Kidney tubule cell (primary cell): ENCODE results near the gene LKAAEAR1.
"Not testable (repeated sequence)": the region's sequence is repeated elsewhere in the genome, so short reads cannot be mapped to it uniquely, and the experiment has no call there.

ENCODE experiments used
- DNase-seq: peaks from one replicate; pipeline ENCODE4 v3.0.0-alpha.2; 2018; ENCODE audit warnings: low spot score

LKAAEAR1 gene

GRCh38 chr20:64083804-64084684 is at the start of gene LKAAEAR1:
Gene LKAAEAR1, minus strand, starts transcription at chr20:64084398. Its CDS starts 179 bp downstream, at chr20:64084219.
- DNase-seq: no peak

- DNase-seq: peak; percentile 17
Measured at GRCh38 chr20:64131406-64131805, 47.2 kb upstream of the LKAAEAR1 start.

- no peak for DNase-seq
Measured at GRCh38 chr20:64130876-64131275, 46.7 kb upstream of the LKAAEAR1 start.

GRCh38 chr20:64130271-64130670 is 46.1 kb upstream of the LKAAEAR1 start:
- DNase-seq: no peak

GRCh38 chr20:64129146-64129782 is 45.1 kb upstream of the LKAAEAR1 start:
- no peak for DNase-seq

- not testable (repeated sequence) for DNase-seq
Measured at GRCh38 chr20:64123517-64123916, 39.3 kb upstream of the LKAAEAR1 start.

GRCh38 chr20:64122927-64123326 is 38.7 kb upstream of the LKAAEAR1 start:
- not testable (repeated sequence) for DNase-seq

GRCh38 chr20:64121586-64121985 is 37.4 kb upstream of the LKAAEAR1 start:
- no peak for DNase-seq

GRCh38 chr20:64119681-64120341 is 35.6 kb upstream of the LKAAEAR1 start:
- no peak for DNase-seq

GRCh38 chr20:64119301-64119680 is 35.1 kb upstream of the LKAAEAR1 start:
- no peak for DNase-seq

- not testable (repeated sequence) for DNase-seq
Measured at GRCh38 chr20:64117432-64117777, 33.2 kb upstream of the LKAAEAR1 start.

GRCh38 chr20:64116541-64117431 is 32.6 kb upstream of the LKAAEAR1 start:
- no peak for DNase-seq

- DNase-seq: no peak
Measured at GRCh38 chr20:64116016-64116415, 31.8 kb upstream of the LKAAEAR1 start.

GRCh38 chr20:64115171-64115911 is 31.1 kb upstream of the LKAAEAR1 start:
- DNase-seq: no peak

- DNase-seq: no peak
Measured at GRCh38 chr20:64114356-64114971, 30.3 kb upstream of the LKAAEAR1 start.

GRCh38 chr20:64113796-64114355 is 29.7 kb upstream of the LKAAEAR1 start:
- DNase-seq: no peak

- no peak for DNase-seq
Measured at GRCh38 chr20:64113444-64113775, 29.2 kb upstream of the LKAAEAR1 start.

- no peak for DNase-seq
Measured at GRCh38 chr20:64112691-64113443, 28.7 kb upstream of the LKAAEAR1 start.

GRCh38 chr20:64111841-64112641 is 27.8 kb upstream of the LKAAEAR1 start:
- no peak for DNase-seq
